Spleen (tissue), 11 donors: Measurements from ENCODE around the gene VPS29. TPM values are rescaled to one million over a fixed set of nuclear protein-coding genes. Genes with fewer than 3 reads are reported as not detected.
"Not testable (repeated sequence)": the region's sequence is repeated elsewhere in the genome, so short reads cannot be mapped to it uniquely, and the experiment has no call there.

Experiments used
- DNase-seq: peaks from one replicate; pipeline ENCODE4 v3.0.0-alpha.2; 2020
- H3K27ac ChIP-seq, 8 donors: fragments of 200-600 bp; sonication (generic) in 7 of 8; 1 replicate in 4 of 8; 2 replicates in 4 of 8; pipeline versions ENCODE4 v1.5.0 to v1.8.0; 2016 to 2021; ENCODE audit warnings: inconsistent platforms in 4 of 8, mild to moderate bottlenecking in 4 of 8, moderate library complexity in 1 of 8
- H3K27me3 ChIP-seq, 7 donors: fragments of 200-600 bp; sonication (generic) in 6 of 7; replicated peaks in 1 of 7; 1 replicate in 4 of 7; 2 replicates in 3 of 7; pipeline versions ENCODE4 v1.5.0 to v1.8.0; 2016 to 2021; ENCODE audit warnings: inconsistent platforms in 3 of 7, mild to moderate bottlenecking in 1 of 7
- H3K36me3 ChIP-seq, 6 donors: fragments of 200-600 bp; sonication (generic) in 5 of 6; 1 replicate in 4 of 6; 2 replicates in 2 of 6; pipeline versions ENCODE4 v1.5.0 to v1.8.0; 2016 to 2021; ENCODE audit warnings: inconsistent platforms in 2 of 6
- H3K4me1 ChIP-seq, 6 donors: fragments of 200-600 bp; sonication (generic) in 5 of 6; 1 replicate in 3 of 6; 2 replicates in 3 of 6; pipeline versions ENCODE4 v1.5.0 to v1.8.0; 2016 to 2021; ENCODE audit warnings: inconsistent platforms in 3 of 6
- H3K4me3 ChIP-seq, 8 donors: fragments of 200-600 bp; sonication (generic) in 7 of 8; 1 replicate in 4 of 8; 2 replicates in 4 of 8; pipeline versions ENCODE4 v1.5.0 to v1.8.0; 2016 to 2021; ENCODE audit warnings: inconsistent platforms in 4 of 8, mild to moderate bottlenecking in 4 of 8, moderate library complexity in 2 of 8
- H3K9me3 ChIP-seq, 8 donors: fragments of 200-600 bp; sonication (generic) in 7 of 8; 1 replicate in 4 of 8; 2 replicates in 4 of 8; pipeline versions ENCODE4 v1.5.0 to v1.8.0; 2016 to 2021; ENCODE audit warnings: inconsistent platforms in 4 of 8
- CTCF ChIP-seq, 11 experiments: fragments of 200-600 bp in 7 of 11; fragments of 450-650 bp in 4 of 11; sonication (generic) in 4 of 11; IDR thresholded peaks in 8 of 11; conservative IDR thresholded peaks in 3 of 11; 1 replicate in 7 of 11; 2 replicates in 4 of 11; pipeline versions ENCODE4 v1.4.0 to v1.8.0; 2016 to 2021; ENCODE audit warnings: antibody characterized with exemption in 11 of 11, inconsistent platforms in 4 of 11, mild to moderate bottlenecking in 1 of 11
- POLR2A ChIP-seq, 3 donors: fragments of 450-650 bp; IDR thresholded peaks; one replicate each; pipeline ENCODE4 v1.5.1; 2017; ENCODE audit warnings: antibody characterized with exemption in 3 of 3, mild to moderate bottlenecking in 1 of 3
- POLR2AphosphoS5 ChIP-seq, 3 donors: sonication (generic); formaldehyde crosslinking; IDR thresholded peaks; one replicate each; pipeline ENCODE4 v1.5.1; 2017; ENCODE audit warnings: antibody characterized with exemption in 3 of 3
- WGBS, 5 donors: extraction: QIAGEN DNeasy Blood & Tissue Kit in 3 of 5; methylation state at CpG; one replicate each; pipeline versions ENCODE4 v1.1.5 to v1.1.7; 2013 to 2018; 5-methylcytosine and 5-hydroxymethylcytosine counted together
- intact Hi-C: fragments of 100-400 bp; cut with DNase I; formaldehyde crosslinking; loops from one replicate; pipeline ENCODE4 v1.15.0; 2023; ENCODE audit warnings: low total_unique reads
- polyA plus RNA-seq, 3 donors: library from polyadenylated mRNA; stranded (reverse); fragments of 200-250 nt; gene quantifications; one replicate each; pipeline ENCODE4 v1.2.1, GENCODE V29; 2013
- total RNA-seq, 7 donors: library from RNA; depleted of rRNA in 3 of 7; stranded (reverse); fragments of >200 nt in 3 of 7; fragmentation: NEBNext Ultra II Directional in 4 of 7; extraction: Animal tissue kit (Norgen Biotek cat#: 25700) in 4 of 7; gene quantifications; one replicate each; pipeline versions ENCODE4 v1.1.0 to v1.2.1, GENCODE V29; 2016 to 2021
- donor health status: healthy with polysubstance abuse.
- donor health status: DM: no; HTN: no; CAD: no; lungs with moderate emphysema.
- donor health status: DM: no; HTN: no; CAD: no.
- donor health status: Bipolar disorder and iron deficiency.
- donor health status: healthy.
- donor health status: DM: no; HTN: no; CAD: no.
- donor health status: DM: yes; HTN: yes; CAD: no.

The VPS29 gene
- total and polyA plus RNA-seq, 10 donors = 77.9 to 228 (median 115) TPM

GRCh38 chr12:110465024-110465423 is 36.9 kb downstream of the VPS29 start:
- Histone ChIP-seq H3K27me3 (no peaks in the 10 kb centered on the region), H3K9me3 (no peaks in the 10 kb centered on the region), H3K4me3 (no peak overlapping the region), H3K27ac (no peak overlapping the region), H3K36me3 (peaks cover 0 to 55% (median 23%) of the 10 kb centered on the region in 6 donors), H3K4me1 (peaks cover 19 to 46% (median 33%) of the 10 kb centered on the region in 6 donors)
- WGBS, 5 donors = 91 to 100% (median 93%) methylated on average over 1 to 2 of the region's 2 CpGs
- intact Hi-C loops = no loop called here
- DNase-seq = no peak
- TF ChIP-seq POLR2A (IDR thresholded peaks at IDR 0.05) (no peak), POLR2AphosphoS5 (IDR thresholded peaks at IDR 0.05) (no peak), CTCF (IDR thresholded peaks at IDR 0.05 in 8 of 11, conservative IDR thresholded peaks at IDR 0.05 in 3 of 11) (no peak)

GRCh38 chr12:110461189-110461588 is 40.7 kb downstream of the VPS29 start:
- WGBS, 5 donors = 91 to 94% (median 93%) methylated on average over 5 of the region's 5 CpGs
- H3K4me3 ChIP-seq, intact Hi-C loops, H3K9me3 ChIP-seq, H3K27ac ChIP-seq, H3K27me3 ChIP-seq, DNase-seq: not testable (repeated sequence)
- peaks cover 0 to 39% (median 24%) of the 10 kb centered on the region in 6 donors for H3K4me1 ChIP-seq
- peaks cover 0 to 79% (median 36%) of the 10 kb centered on the region in 6 donors for H3K36me3 ChIP-seq

GRCh38 chr12:110458756-110459155 is 43.2 kb downstream of the VPS29 start:
- Histone ChIP-seq H3K4me3 (no peak overlapping the region), H3K27me3 (no peaks in the 10 kb centered on the region), H3K27ac (no peak overlapping the region), H3K9me3 (no peaks in the 10 kb centered on the region), H3K4me1 (peaks cover 0 to 51% (median 31%) of the 10 kb centered on the region in 6 donors), H3K36me3 (peaks cover 0 to 82% (median 27%) of the 10 kb centered on the region in 6 donors)
- TF ChIP-seq CTCF (IDR thresholded peaks at IDR 0.05 in 8 of 11, conservative IDR thresholded peaks at IDR 0.05 in 3 of 11) (no peak), POLR2AphosphoS5 (IDR thresholded peaks at IDR 0.05) (no peak), POLR2A (IDR thresholded peaks at IDR 0.05) (no peak)
- intact Hi-C loops = loop anchor here (10.0 kb wide), 1 partner anchor 46 kb away; the partner anchor contains the start of genes RAD9B and VPS29
- no peak for DNase-seq
- 92 to 97% (median 96%) methylated on average over 4 of the region's 4 CpGs for WGBS, 5 donors

GRCh38 chr12:110453569-110454296 is 48.2 kb downstream of the VPS29 start:
- DNase-seq = no peak
- WGBS, 5 donors = 78 to 96% (median 88%) methylated on average over 4 of the region's 4 CpGs
- Histone ChIP-seq H3K9me3 (no peaks in the 10 kb centered on the region), H3K27me3 (no peaks in the 10 kb centered on the region), H3K27ac (no peak overlapping the region), H3K36me3 (peaks cover 0 to 53% (median 13%) of the 10 kb centered on the region in 6 donors), H3K4me3 (no peak overlapping the region), H3K4me1 (peaks cover 4 to 72% (median 48%) of the 10 kb centered on the region in 6 donors)
- no peak for TF ChIP-seq POLR2A (IDR thresholded peaks at IDR 0.05)
- TF ChIP-seq POLR2AphosphoS5 (IDR thresholded peaks at IDR 0.05) = no peak
- TF ChIP-seq CTCF (IDR thresholded peaks at IDR 0.05 in 8 of 11, conservative IDR thresholded peaks at IDR 0.05 in 3 of 11) = no peak
- intact Hi-C loops = loop anchor here (5.0 to 10.0 kb wide), 2 partner anchors 51 to 149 kb away; partner anchors contain the start of genes RAD9B and VPS29
